GM12873 (cell line): ENCODE results near the gene AK4.

Source experiments
- CTCF ChIP-seq: IDR thresholded peaks from 2 replicates; pipeline ENCODE4 v1.5.1; 2012; ENCODE audit warnings: low read depth, mild to moderate bottlenecking, moderate library complexity, low read length, control low read depth; ENCODE audit not compliant: insufficient read depth; ENCODE audit errors: missing control alignments

Gene AK4

GRCh38 chr1:65147424-65148177 is 402 bp upstream of the AK4 start:
- TF ChIP-seq CTCF: no peak

GRCh38 chr1:65148548-65149350 is 746 bp downstream of the AK4 start:
- TF ChIP-seq CTCF: no peak

GRCh38 chr1:65149351-65150107 is 1.5 kb downstream of the AK4 start:
- no peak for TF ChIP-seq CTCF

GRCh38 chr1:65150108-65150463 is 2.1 kb downstream of the AK4 start:
- TF ChIP-seq CTCF: no peak

- no peak for TF ChIP-seq CTCF
These were observed 2.7 kb downstream of the AK4 start for GRCh38 chr1:65150583-65151263.

GRCh38 chr1:65151641-65152040 is 3.6 kb downstream of the AK4 start:
- TF ChIP-seq CTCF: no peak
